ENCODE results near the gene CLEC2L. TPM values are rescaled to one million over a fixed set of nuclear protein-coding genes. Genes with fewer than 3 reads are reported as not detected.

Gene CLEC2L
- total RNA-seq, 1 experiment from 2014 or later: not detected

GRCh38 chr7:139580435-139580834, 57.0 kb downstream of the CLEC2L start:
- ChIA-PET CTCF (no interaction called here), POLR2A (ENCODE audit: unreplicated experiment) (no interaction called here)
- Histone ChIP-seq H3K9me3 (ENCODE audit: insufficient read depth, low read depth) (no peaks in the 10 kb centered on the region), H3K36me3 (ENCODE audit: low read depth) (no peaks in the 10 kb centered on the region), H3K4me2 (no peak overlapping the region), H3K4me3 (no peak overlapping the region), H3K79me2 (ENCODE audit: low read depth) (no peaks in the 10 kb centered on the region), H2AFZ (no peak overlapping the region), H3K27ac (no peak overlapping the region), H3K27me3 (ENCODE audit: insufficient read depth, low read depth) (no peaks in the 10 kb centered on the region), H4K20me1 (ENCODE audit: insufficient read depth) (no peaks in the 10 kb centered on the region), H3K9me2 (ENCODE audit: insufficient read depth) (no peaks in the 10 kb centered on the region), H3K4me1 (replicated peaks; ENCODE audit: insufficient read depth) (no peaks in the 10 kb centered on the region), H3F3A (ENCODE audit: insufficient read depth, low read depth) (no peaks in the 10 kb centered on the region)
- DNase-seq: no peak
- intact Hi-C loops (cut with micrococcal nuclease; ENCODE audit: unreplicated experiment): no loop called here
- BruUV-seq (replicated peaks): no TSS peak
- no peak for TF ChIP-seq EZH2 (IDR thresholded peaks at IDR 0.05; ENCODE audit: low read depth)
- TF ChIP-seq CTCF (conservative IDR thresholded peaks at IDR 0.05): no peak

GRCh38 chr7:139582130-139582650, 58.7 kb downstream of the CLEC2L start:
- Histone ChIP-seq H3K27me3 (ENCODE audit: insufficient read depth, low read depth) (no peaks in the 10 kb centered on the region), H4K20me1 (ENCODE audit: insufficient read depth) (no peaks in the 10 kb centered on the region), H2AFZ (no peak overlapping the region), H3K4me3 (no peak overlapping the region), H3K36me3 (ENCODE audit: low read depth) (no peaks in the 10 kb centered on the region), H3K9me2 (ENCODE audit: insufficient read depth) (no peaks in the 10 kb centered on the region), H3F3A (ENCODE audit: insufficient read depth, low read depth) (no peaks in the 10 kb centered on the region), H3K4me2 (no peak overlapping the region), H3K79me2 (ENCODE audit: low read depth) (no peaks in the 10 kb centered on the region), H3K4me1 (replicated peaks; ENCODE audit: insufficient read depth) (no peaks in the 10 kb centered on the region), H3K27ac (no peak overlapping the region), H3K9me3 (ENCODE audit: insufficient read depth, low read depth) (no peaks in the 10 kb centered on the region)
- no TSS peak for BruUV-seq (replicated peaks)
- intact Hi-C loops (cut with micrococcal nuclease; ENCODE audit: unreplicated experiment): no loop called here
- ChIA-PET CTCF (no interaction called here), POLR2A (ENCODE audit: unreplicated experiment) (no interaction called here)
- DNase-seq: no peak
- no peak for TF ChIP-seq CTCF (conservative IDR thresholded peaks at IDR 0.05)
- TF ChIP-seq EZH2 (IDR thresholded peaks at IDR 0.05; ENCODE audit: low read depth): no peak

DNA sequence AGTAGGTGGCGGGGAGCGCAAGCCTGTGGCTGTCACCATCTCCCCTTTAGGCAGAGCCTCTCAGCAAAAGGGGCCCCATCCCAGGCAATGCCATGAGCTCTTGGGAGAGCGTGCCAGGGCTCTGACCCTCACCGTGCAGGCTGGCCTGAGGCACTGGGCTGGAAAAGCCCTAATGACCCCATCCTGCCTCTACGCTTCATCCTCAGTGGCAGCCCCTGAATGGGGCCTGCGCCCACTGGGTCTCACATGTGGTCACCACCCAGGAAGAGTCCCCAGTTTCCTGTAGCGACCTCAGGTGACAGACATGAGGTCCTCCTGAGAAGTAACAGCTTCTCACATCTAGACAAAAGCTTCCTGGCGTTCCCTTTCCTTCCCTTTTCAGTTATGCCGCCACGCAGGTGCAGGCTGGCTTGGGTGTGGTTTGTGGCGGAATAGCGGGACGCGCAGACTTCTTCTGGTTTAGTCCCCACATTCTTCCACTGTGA, 59.2 kb downstream of the CLEC2L start:
- CTCF ChIA-PET: no interaction called here
- H3K4me2 ChIP-seq: no peak overlapping the region
- H3K27ac ChIP-seq: no peak overlapping the region
- no peaks in the 10 kb centered on the region for H3K27me3 ChIP-seq (ENCODE audit: insufficient read depth, low read depth)
- POLR2A ChIA-PET (ENCODE audit: unreplicated experiment): no interaction called here
- intact Hi-C loops (cut with micrococcal nuclease; ENCODE audit: unreplicated experiment): no loop called here
- H3K36me3 ChIP-seq (ENCODE audit: low read depth): no peaks in the 10 kb centered on the region
- TF ChIP-seq CTCF (conservative IDR thresholded peaks at IDR 0.05): no peak
- no peak for TF ChIP-seq EZH2 (IDR thresholded peaks at IDR 0.05; ENCODE audit: low read depth)
- no peaks in the 10 kb centered on the region for H3F3A ChIP-seq (ENCODE audit: insufficient read depth, low read depth)
- no peaks in the 10 kb centered on the region for H3K4me1 ChIP-seq (replicated peaks; ENCODE audit: insufficient read depth)
- no peaks in the 10 kb centered on the region for H3K79me2 ChIP-seq (ENCODE audit: low read depth)
- DNase-seq: no peak
- H3K4me3 ChIP-seq: no peak overlapping the region
- H4K20me1 ChIP-seq (ENCODE audit: insufficient read depth): no peaks in the 10 kb centered on the region
- H2AFZ ChIP-seq: no peak overlapping the region
- H3K9me3 ChIP-seq (ENCODE audit: insufficient read depth, low read depth): no peaks in the 10 kb centered on the region
- H3K9me2 ChIP-seq (ENCODE audit: insufficient read depth): no peaks in the 10 kb centered on the region
- no TSS peak for BruUV-seq (replicated peaks)

All from PC-9 (cell line).